Keratinocyte (primary cell): ENCODE data around the gene ANKMY2. TPM values are rescaled to one million over a fixed set of nuclear protein-coding genes. Genes with fewer than 3 reads are reported as not detected.

ENCODE experiments used
- DNase-seq: peaks from one replicate; pipeline ENCODE4 v3.0.0-alpha.2; 2011; ENCODE audit warnings: low read depth, missing footprints, low spot score
- FAIRE-seq: peaks from 2 replicates; lab custom pipeline; 2011; peaks lifted over from hg19 to GRCh38; lab: Jason Lieb, UNC
- H2AFZ ChIP-seq: 2 replicates; pipeline ENCODE4 v1.6.0; 2012; ENCODE audit warnings: low read length, control low read depth, inconsistent platforms; ENCODE audit not compliant: control insufficient read depth
- H3K27ac ChIP-seq: 2 replicates; pipeline ENCODE4 v1.5.1; 2011; ENCODE audit warnings: low read length; ENCODE audit not compliant: control insufficient read depth, insufficient read depth
- H3K27me3 ChIP-seq: 3 replicates; pipeline ENCODE4 v1.6.0; 2011; ENCODE audit warnings: low read length; ENCODE audit not compliant: control insufficient read depth, insufficient read depth; ENCODE audit errors: extremely low read depth
- H3K36me3 ChIP-seq, 2 experiments: 2 replicates in 1 of 2; 3 replicates in 1 of 2; pipeline ENCODE4 v1.5.1; 2011; ENCODE audit warnings: low read length in 2 of 2, mild to moderate bottlenecking in 1 of 2; ENCODE audit not compliant: control insufficient read depth in 2 of 2, insufficient read depth in 2 of 2; ENCODE audit errors: extremely low read depth in 1 of 2
- H3K4me1 ChIP-seq: 3 replicates; pipeline ENCODE4 v1.5.1; 2011; ENCODE audit warnings: low read length; ENCODE audit not compliant: control insufficient read depth, insufficient read depth; ENCODE audit errors: extremely low read depth
- H3K4me2 ChIP-seq: 3 replicates; pipeline ENCODE4 v1.6.0; 2011; ENCODE audit warnings: low read depth, low read length; ENCODE audit not compliant: control insufficient read depth, insufficient read depth; ENCODE audit errors: extremely low read depth
- H3K4me3 ChIP-seq, 3 experiments: fragments of 200-600 bp in 1 of 3; sonication (generic) in 1 of 3; 2 replicates in 2 of 3; 3 replicates in 1 of 3; pipeline ENCODE4 v1.5.1; 2011 to 2016; ENCODE audit warnings: low read length in 3 of 3, mild to moderate bottlenecking in 3 of 3, control low read depth in 2 of 3, inconsistent platforms in 1 of 3, low read depth in 1 of 3, mixed read lengths in 1 of 3, mixed run types in 1 of 3, moderate library complexity in 1 of 3; ENCODE audit not compliant: control insufficient read depth in 2 of 3, insufficient read depth in 2 of 3; ENCODE audit errors: extremely low read depth in 1 of 3
- H3K79me2 ChIP-seq: 2 replicates; pipeline ENCODE4 v1.6.0; 2012; ENCODE audit warnings: low read length; ENCODE audit not compliant: control insufficient read depth, insufficient read depth
- H3K9ac ChIP-seq: 3 replicates; pipeline ENCODE4 v1.6.0; 2011; ENCODE audit warnings: low read length; ENCODE audit not compliant: control insufficient read depth, insufficient read depth; ENCODE audit errors: extremely low read depth
- H3K9me1 ChIP-seq: 3 replicates; pipeline ENCODE4 v1.6.0; 2011; ENCODE audit warnings: low read length; ENCODE audit not compliant: control insufficient read depth, insufficient read depth; ENCODE audit errors: extremely low read depth
- H3K9me3 ChIP-seq: 2 replicates; pipeline ENCODE4 v1.5.1; 2012; ENCODE audit warnings: low read depth, low read length; ENCODE audit not compliant: control insufficient read depth
- H4K20me1 ChIP-seq: 3 replicates; pipeline ENCODE4 v1.6.0; 2011; ENCODE audit warnings: low read length; ENCODE audit not compliant: control insufficient read depth, insufficient read depth; ENCODE audit errors: extremely low read depth
- CTCF ChIP-seq, 3 experiments: IDR thresholded peaks in 1 of 3; conservative IDR thresholded peaks in 1 of 3; optimal IDR thresholded peaks in 1 of 3; 2 replicates in 2 of 3; 3 replicates in 1 of 3; pipeline versions ENCODE3 to v1.5.1; 2011; ENCODE audit warnings: low read length in 3 of 3, mild to moderate bottlenecking in 3 of 3, moderate library complexity in 2 of 3, control low read depth in 1 of 3, inconsistent platforms in 1 of 3; ENCODE audit not compliant: insufficient read depth in 2 of 3; ENCODE audit errors: extremely low read depth in 1 of 3
- EZH2 ChIP-seq: IDR thresholded peaks from one replicate; pipeline ENCODE4 v1.6.1; 2012; ENCODE audit warnings: inconsistent platforms, mild to moderate bottlenecking, low read length, moderate library complexity
- dilution Hi-C: fragments of 300-500 bp; cut with MboI; formaldehyde crosslinking; loops from one replicate; pipeline ENCODE4 v1.7.0; 2020; ENCODE audit warnings: low sequenced_read_pairs; ENCODE audit not compliant: extremely low pct_ligation_motif_present
- polyA plus RNA-seq, 5 experiments: library from polyadenylated mRNA; depleted of rRNA in 3 of 5; stranded (reverse) in 3 of 5; stranded (forward) in 1 of 5; unstranded in 1 of 5; fragments of >200 nt; gene quantifications; 1 replicate in 1 of 5; 2 replicates in 3 of 5; 3 replicates in 1 of 5; pipeline versions ENCODE4 v1.2.1 to v1.2.3, GENCODE V29; 2011 to 2012; ENCODE audit warnings: missing spikeins in 2 of 5, low read depth in 1 of 5, low replicate concordance in 1 of 5

Gene ANKMY2
- polyA plus RNA-seq, 1 donor (not counting 4 experiments of a cell fraction or from before 2014, with no cell fraction given), result 13.3 TPM

- no peaks in the 10 kb centered on the region for H3K4me1 ChIP-seq
- no peak overlapping the region for H2AFZ ChIP-seq
- dilution Hi-C loops, result no loop called here
- no peak overlapping the region for H3K27ac ChIP-seq
- H3K4me2 ChIP-seq, result no peak overlapping the region
- no peak overlapping the region for H3K4me3 ChIP-seq
- no peaks in the 10 kb centered on the region for H3K27me3 ChIP-seq
- FAIRE-seq (no peak), DNase-seq (no peak)
- peaks cover 6% of the 10 kb centered on the region for H3K79me2 ChIP-seq
- no peaks in the 10 kb centered on the region for H3K9me1 ChIP-seq
- H3K9me3 ChIP-seq, result no peaks in the 10 kb centered on the region
- no peaks in the 10 kb centered on the region for H4K20me1 ChIP-seq
- TF ChIP-seq CTCF (optimal IDR thresholded peaks at IDR 0.05 in 1 of 3, IDR thresholded peaks at IDR 0.05 in 1 of 3, conservative IDR thresholded peaks at IDR 0.05 in 1 of 3; ENCODE audit: extremely low read depth in 1 of 3, insufficient read depth in 2 of 3, low read length in 3 of 3) (no peak), EZH2 (no peak)
- no peak overlapping the region for H3K9ac ChIP-seq
- H3K36me3 ChIP-seq, result peaks cover 7 to 24% of the 10 kb centered on the region in 2 experiments
Measured at GRCh38 chr7:16677978-16678494, 32.5 kb upstream of the ANKMY2 start.

- peaks cover 5 to 11% of the 10 kb centered on the region in 2 experiments for H3K36me3 ChIP-seq
- no peak for FAIRE-seq
- dilution Hi-C loops, result no loop called here
Measured at GRCh38 chr7:16675277-16675676, 29.7 kb upstream of the ANKMY2 start.

More at GRCh38 chr7:16675277-16675676, 29.7 kb upstream of the ANKMY2 start:
- Histone ChIP-seq H4K20me1 (no peaks in the 10 kb centered on the region), H3K4me3 (no peak overlapping the region), H3K4me1 (no peaks in the 10 kb centered on the region), H3K79me2 (peaks cover 29% of the 10 kb centered on the region), H3K4me2 (no peak overlapping the region), H3K27ac (no peak overlapping the region), H3K27me3 (no peaks in the 10 kb centered on the region), H3K9ac (no peak overlapping the region), H3K9me1 (no peaks in the 10 kb centered on the region), H3K9me3 (no peaks in the 10 kb centered on the region), H2AFZ (no peak overlapping the region)
- DNase-seq, result no peak
- TF ChIP-seq CTCF (optimal IDR thresholded peaks at IDR 0.05 in 1 of 3, IDR thresholded peaks at IDR 0.05 in 1 of 3, conservative IDR thresholded peaks at IDR 0.05 in 1 of 3; ENCODE audit: extremely low read depth in 1 of 3, insufficient read depth in 2 of 3, low read length in 3 of 3) (no peak), EZH2 (no peak)
